Bronchial epithelial cell (primary cell): Measurements from ENCODE around the gene ISCU. TPM values are rescaled to one million over a fixed set of nuclear protein-coding genes. Genes with fewer than 3 reads are reported as not detected.

Source experiments
- DNase-seq: peaks from one replicate; pipeline ENCODE4 v3.0.0-alpha.2; 2010; ENCODE audit warnings: low read depth
- FAIRE-seq: peaks from 2 replicates; lab custom pipeline; 2011; peaks lifted over from hg19 to GRCh38; lab: Jason Lieb, UNC
- H3K27me3 ChIP-seq: 2 replicates; pipeline ENCODE4 v1.5.1; 2011; ENCODE audit warnings: low read length; ENCODE audit not compliant: control insufficient read depth, insufficient read depth
- H3K36me3 ChIP-seq: 2 replicates; pipeline ENCODE4 v1.5.1; 2011; ENCODE audit warnings: low read length; ENCODE audit not compliant: control insufficient read depth, insufficient read depth
- H3K4me3 ChIP-seq: 2 replicates; pipeline ENCODE4 v1.5.1; 2011; ENCODE audit warnings: mild to moderate bottlenecking, low read depth, low read length, control low read depth
- CTCF ChIP-seq: IDR thresholded peaks from 2 replicates; pipeline ENCODE4 v1.5.1; 2011; ENCODE audit warnings: mild to moderate bottlenecking, moderate library complexity, low read length, control low read depth, inconsistent platforms; ENCODE audit not compliant: insufficient read depth, severe bottlenecking
- total RNA-seq: library from RNA; depleted of rRNA; stranded (reverse); fragments of >200 nt; gene quantifications from 2 replicates; pipeline ENCODE4 v1.2.1, GENCODE V29; 2014

Gene ISCU
- total RNA-seq, 1 donor from 2014 or later = 155 TPM

- FAIRE-seq (no peak), DNase-seq (no peak)
- no peak overlapping the region for H3K4me3 ChIP-seq
- H3K36me3 ChIP-seq = no peaks in the 10 kb centered on the region
- H3K27me3 ChIP-seq = no peaks in the 10 kb centered on the region
- no peak for TF ChIP-seq CTCF
Measured at GRCh38 chr12:108613548-108613947, 51.2 kb downstream of the ISCU start.

DNA sequence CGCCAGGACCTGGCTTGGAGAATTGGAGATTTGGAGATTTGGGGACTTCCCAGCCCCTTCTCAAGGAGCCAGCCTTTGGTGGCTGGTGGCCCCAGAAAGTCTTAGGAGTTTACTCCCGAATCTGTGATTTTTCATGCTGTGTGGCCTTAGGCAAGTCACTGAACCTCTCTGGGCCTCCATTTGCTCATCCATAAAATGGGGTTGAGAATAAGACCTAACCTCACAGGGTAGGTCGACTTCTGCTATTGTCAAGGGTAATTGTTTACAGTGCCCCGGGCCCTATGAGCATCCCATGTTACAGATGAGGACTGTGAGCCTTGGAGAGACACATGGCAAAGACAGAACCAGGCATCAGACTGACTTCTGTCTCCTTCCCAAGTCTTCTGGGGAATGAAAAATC is 51.6 kb downstream of the ISCU start:
- DNase-seq = no peak
- Histone ChIP-seq H3K27me3 (no peaks in the 10 kb centered on the region), H3K4me3 (no peak overlapping the region), H3K36me3 (no peaks in the 10 kb centered on the region)
- FAIRE-seq = no peak
- no peak for TF ChIP-seq CTCF

GRCh38 chr12:108614639-108615038 is 52.2 kb downstream of the ISCU start:
- FAIRE-seq (no peak), DNase-seq (no peak)
- no peaks in the 10 kb centered on the region for H3K36me3 ChIP-seq
- no peak overlapping the region for H3K4me3 ChIP-seq
- no peak for TF ChIP-seq CTCF
- H3K27me3 ChIP-seq = no peaks in the 10 kb centered on the region

DNA sequence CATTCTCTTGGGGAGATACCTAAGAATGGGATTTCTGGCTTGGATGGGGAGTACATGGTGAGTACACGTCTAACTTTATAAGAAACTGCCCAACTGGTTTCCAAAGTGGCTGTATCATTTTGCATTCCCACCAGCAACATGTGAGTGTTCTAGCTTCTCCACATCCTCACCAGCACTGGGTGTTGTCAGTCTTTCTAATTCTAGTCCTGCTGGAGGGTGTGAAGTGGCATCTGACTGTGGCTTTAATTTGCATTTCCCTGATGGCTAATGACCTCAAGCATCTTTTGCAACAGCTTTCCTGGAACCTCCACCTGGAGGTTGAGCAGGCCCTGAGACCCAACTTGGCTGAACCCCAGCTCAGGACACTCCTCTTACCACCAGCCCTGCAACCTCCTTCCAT is 53.5 kb downstream of the ISCU start:
- Histone ChIP-seq H3K36me3 (no peaks in the 10 kb centered on the region), H3K4me3 (no peak overlapping the region), H3K27me3 (no peaks in the 10 kb centered on the region)
- FAIRE-seq = no peak
- no peak for TF ChIP-seq CTCF
- no peak for DNase-seq

GRCh38 chr12:108616359-108616758 is 54.0 kb downstream of the ISCU start:
- Histone ChIP-seq H3K36me3 (no peaks in the 10 kb centered on the region), H3K27me3 (no peaks in the 10 kb centered on the region), H3K4me3 (no peak overlapping the region)
- FAIRE-seq = no peak
- no peak for DNase-seq
- no peak for TF ChIP-seq CTCF

DNA sequence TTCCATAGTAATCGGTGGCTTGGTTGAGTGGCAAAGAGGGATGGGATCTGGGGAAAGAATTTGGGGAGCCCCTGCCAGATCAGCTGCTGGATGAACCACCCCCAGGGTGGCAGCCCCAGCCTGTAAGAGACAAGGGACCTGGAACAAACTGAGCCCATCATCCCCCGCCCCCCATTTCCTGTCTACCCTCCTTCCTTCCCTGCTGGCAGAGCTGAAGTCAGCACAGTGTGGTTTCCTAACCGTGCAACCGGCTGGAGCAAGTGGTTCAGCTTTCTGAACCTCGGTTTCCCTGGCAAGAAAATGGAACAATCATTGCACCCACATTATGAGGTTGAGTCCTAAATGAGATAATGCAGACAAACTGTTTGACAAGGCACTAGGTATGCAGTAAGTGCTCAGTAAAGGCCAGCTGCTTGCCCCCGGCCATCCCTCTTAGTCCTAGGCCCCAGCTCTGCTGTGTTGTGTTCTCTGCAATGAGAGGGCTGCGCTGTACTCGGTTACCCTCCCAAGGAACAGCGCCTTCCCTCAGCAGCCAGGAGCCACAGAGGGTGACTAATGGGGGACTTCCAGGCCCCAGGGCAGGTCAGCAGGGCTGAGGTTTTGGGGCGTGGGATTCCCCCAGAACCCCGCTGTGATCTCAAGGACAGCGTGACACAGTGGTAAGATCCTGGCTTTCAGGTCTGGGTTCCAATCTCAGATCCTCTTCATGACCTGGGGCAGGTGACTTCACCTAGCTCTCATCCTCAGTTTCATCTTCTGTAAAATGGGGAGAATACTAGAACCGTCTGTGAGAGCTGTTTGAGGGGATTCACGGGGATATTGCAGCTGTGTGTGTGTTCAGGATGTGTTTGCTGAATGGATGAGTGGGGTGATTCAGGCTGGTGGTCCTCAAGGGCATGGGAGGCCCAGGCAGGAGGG is 54.8 kb downstream of the ISCU start:
- FAIRE-seq (no peak), DNase-seq (no peak)
- Histone ChIP-seq H3K27me3 (no peaks in the 10 kb centered on the region), H3K4me3 (no peak overlapping the region), H3K36me3 (no peaks in the 10 kb centered on the region)
- no peak for TF ChIP-seq CTCF
